Medulla oblongata (tissue), 1 donor: ENCODE results near the gene REXO1.

Source experiments
- DNase-seq: peaks from one replicate; pipeline ENCODE4 v3.0.0-alpha.2; 2015; ENCODE audit errors: extremely low spot score

The REXO1 gene

DNA sequence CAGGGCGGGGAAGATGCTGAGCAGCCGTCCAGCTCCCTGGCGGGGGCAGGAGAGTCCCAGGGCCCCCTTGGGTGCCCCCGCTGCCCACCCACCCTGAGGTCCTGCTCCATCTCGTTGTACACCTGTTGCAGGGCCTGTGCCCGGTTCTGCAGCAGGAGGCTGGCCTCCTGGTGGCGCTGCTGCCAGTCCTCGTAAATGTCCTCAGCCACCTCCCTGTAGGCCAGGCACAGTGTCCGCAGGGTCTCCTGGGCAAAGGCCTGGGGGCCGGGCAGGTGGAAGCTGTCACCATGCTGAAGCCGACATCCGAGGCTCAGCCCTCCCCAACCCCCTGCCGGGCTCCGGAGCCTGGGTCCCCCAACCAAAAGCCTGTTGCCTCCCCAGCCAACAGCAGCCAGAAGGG is 56.4 kb downstream of the REXO1 start:
- DNase-seq = no peak

DNA sequence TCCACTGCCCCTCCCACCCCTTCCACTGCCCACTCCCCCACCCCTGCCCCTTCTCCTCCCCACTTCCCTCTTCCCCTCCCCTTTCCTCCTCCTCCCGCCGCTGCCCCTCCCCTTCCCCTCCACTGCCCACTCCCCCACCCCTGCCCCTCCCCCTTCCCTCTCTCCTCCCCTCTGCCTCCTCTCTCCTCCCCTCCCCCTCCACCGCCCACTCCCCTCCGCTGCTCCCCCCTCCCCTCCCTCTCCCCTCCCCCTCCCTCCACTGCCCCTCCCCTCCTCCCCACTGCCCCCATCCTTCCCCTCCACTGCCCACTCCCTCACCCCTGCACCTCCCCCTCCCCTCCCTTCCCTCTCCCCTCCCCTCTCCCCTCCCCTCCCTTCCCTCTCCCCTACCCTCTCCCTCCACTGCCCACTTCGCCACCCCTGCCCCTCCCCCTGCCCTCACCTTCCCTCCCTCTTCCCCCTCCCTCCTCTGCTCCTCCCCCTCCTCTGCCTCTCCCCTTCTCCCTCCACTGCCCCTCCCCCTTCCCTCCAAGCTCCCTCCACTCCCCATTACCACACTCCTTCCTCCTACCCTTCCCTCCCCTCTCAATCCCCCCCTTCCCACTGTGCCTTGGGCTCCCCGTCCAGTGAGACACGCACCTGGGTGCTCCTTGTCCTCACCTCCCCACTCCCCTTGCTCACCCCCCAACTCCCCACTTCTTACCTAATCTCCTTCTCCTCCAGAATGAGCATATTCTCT is 58.1 kb downstream of the REXO1 start:
- DNase-seq = no peak

DNA sequence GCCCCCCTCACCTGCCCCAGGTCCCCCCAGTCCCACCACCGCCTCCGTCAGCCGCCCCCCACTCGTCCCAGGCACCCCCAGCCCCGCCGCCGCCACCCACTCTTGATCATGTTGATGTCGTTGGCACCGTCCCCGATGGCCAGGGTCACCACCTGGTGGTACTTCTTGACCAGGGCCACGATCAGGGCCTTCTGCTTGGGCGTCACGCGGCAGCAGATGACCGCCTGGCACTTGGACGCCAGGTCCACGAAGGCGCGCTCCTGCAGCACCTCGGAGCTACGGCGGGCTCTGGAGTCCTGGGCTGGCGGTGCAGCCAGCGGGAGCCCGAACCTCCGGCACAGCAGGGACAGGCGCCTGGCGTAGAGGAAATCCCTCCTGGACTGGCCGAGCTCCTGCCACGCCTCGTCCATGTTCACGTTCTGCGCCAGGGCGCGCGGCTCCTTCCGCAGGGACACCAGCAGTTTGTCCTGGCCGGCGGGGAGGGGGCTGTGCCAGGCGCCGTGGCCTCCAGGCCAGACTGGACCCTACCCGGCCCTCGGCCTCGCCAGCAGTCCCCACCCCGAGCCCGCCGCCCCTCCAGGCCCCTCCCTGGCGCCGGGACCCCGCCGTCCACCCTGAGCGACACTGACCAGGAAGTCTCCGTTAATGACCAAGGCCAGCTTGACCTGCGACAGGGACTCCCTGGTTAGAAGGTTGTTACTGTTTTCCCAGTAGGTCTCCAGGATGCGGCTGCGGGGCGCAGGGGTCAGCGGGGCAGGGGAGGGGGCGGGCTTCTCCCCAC is 58.8 kb downstream of the REXO1 start:
- DNase-seq = no peak

DNA sequence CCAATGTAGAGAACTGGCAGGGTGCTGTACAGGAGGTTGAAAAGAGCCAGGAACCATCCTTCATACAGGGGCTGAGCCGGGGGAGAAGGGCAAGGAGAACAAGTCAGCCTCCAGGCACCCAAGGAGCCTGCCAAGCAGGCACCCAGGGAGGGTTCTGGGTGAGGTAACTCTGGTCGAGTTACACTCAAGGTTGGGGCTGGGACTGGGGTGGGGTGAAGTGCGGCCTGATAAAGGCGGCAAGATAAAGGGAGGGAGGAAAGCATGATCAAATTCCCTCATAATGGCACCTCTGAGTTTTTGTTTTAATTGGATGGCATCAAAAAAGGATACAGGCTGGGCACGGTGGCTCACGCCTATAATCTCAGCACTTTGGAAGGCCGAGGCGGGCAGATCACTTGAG is 61.2 kb downstream of the REXO1 start:
- DNase-seq = no peak

DNA sequence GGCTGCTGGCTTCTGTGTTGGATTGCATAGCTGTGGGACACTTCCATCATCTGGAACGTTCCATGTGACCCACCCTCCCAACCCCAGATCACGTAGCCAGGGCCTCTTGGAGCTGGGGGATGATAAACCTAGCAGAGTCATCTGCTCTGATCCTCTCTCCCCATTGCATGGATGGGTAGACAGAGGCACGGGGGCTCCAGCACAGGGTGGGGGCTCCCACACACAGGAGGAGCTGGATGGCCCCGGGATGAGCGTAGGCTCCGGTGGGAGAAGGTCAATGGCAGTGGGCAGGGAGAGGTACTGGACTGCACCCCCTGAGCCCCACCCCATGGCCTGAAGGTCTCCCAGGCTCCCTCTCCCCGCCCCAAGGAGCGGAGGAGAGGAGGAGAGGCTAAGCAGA is 61.6 kb downstream of the REXO1 start:
- no peak for DNase-seq

DNA sequence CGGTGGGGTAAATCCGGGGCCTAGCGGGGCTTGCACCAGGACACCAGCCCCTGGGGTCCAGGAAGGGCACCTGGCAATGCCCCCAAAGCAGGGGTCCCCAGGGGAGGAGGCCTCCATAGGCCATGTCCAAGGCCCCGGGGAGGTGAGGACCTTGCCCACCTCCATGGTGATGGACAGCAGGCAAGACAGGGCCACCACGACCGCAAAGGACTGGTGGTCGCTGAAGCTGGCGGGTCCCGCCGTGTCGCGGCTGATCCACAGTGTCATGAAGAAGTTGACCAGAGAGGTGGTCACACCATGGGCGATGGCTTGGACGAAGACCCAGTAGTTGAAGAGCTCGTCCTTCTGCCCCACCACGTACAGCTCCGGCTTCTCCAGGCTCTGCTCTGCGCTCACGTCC is 63.0 kb downstream of the REXO1 start:
- DNase-seq = no peak

DNA sequence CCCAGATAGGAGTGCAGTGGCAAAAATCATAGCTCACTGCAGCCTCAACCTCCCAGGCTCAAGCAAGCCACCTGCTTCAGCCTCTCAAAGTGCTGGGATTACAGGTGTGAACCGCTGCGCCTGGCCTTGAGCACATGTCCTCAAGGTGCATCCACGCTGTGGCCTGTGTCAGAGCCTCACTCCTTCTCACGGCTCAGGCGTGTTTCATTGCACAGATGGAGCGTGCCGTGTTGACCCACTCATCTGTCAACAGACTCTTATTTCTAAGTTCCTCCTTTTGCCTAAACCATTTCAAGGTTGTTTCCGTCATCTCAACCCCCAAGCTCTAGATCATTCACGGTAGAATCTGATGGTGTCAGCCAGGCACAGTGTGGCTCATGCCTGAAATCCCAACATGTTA is 64.4 kb downstream of the REXO1 start:
- no peak for DNase-seq

DNA sequence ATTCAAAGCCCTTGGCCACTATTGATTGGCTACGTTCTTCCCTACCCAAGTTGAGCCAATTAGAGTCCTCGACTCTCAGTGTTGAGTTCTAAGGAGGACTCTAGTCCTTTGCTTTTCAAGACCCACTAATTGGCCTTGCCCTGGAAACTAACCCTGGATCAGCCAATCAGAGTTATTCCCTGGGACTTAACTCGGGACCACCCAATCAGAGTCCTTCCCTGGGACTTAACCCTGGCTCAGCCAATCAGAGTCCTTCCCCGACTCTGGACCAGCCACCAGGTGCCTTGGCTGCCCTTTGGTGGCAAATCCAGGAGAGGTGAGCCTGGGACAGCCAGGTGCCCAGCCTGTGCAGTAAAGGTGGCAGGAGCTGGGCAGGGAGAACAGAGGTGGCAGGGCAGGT is 64.9 kb downstream of the REXO1 start:
- DNase-seq = no peak

DNA sequence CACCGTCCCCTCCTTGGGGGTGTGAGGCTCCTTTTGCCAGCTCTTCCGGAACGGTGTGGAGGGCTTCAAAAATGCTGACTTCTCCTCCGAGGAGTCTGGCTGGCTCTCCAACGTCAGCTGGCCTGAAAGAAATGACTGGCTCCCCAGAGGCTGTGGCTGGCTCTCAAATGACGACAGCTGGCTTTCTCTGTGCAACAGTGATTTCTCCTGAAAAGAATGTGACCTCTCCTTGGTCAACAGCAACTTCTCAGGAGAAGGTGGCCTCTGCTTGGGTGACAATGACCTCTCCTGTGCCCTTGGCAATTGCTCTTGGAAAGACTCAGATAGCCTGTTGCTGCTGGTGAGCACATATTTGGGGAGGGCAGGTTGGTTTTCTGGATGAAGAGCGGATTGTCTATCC is 65.8 kb downstream of the REXO1 start:
- no peak for DNase-seq

DNA sequence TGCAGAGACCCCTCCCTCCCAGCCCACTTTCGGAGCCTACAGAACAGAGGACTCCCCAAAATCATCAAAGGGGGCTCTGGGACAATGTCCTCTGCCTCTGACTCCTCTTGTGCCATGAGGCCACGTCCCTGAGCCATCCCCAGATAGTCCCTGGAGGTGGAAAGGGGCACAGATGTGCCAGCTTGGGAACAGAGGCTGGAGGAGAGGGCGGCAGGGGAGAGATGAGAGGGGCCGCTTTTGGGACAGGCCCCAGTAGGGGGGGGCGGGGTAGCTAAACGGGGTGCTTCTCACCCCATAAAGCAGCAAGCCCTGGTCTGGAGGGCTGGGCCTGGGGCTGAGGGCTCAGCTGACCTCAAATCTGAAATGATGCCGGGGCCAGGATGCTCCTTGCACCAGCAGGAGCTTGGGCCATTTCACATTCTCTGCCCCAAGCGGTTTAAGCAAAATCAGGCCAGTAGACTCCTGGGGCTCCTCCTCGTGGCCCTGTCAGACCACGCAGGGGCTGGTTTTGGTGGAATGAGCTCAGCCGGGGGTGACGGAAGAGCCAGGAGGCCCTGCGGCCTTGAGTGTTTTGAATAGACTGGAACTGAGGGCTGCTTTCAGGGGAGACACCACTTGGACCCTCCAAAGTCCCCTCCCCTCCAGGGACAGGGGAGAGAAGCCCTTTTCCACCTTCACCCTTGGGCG is 67.9 kb downstream of the REXO1 start:
- DNase-seq = no peak

DNA sequence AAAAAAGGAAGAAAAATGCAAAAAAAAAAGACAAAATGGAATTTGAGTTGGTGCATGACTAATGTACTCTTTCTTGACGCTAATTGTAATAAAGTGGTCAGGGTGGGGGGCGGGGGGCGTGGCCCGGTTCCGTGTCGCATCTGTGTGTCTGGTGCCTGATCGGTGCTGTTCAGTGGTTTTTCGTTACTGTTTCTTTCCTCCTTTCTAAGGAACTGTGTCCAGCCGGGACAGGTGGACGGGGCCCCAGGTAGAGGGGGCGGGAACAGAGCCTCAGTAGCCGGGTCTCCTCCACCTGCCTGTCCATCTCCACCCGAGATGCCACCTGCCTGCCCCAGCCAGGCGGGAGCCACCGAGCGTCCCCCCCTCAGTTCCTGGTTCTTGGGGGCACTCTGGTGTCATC is 68.7 kb downstream of the REXO1 start:
- no peak for DNase-seq

DNA sequence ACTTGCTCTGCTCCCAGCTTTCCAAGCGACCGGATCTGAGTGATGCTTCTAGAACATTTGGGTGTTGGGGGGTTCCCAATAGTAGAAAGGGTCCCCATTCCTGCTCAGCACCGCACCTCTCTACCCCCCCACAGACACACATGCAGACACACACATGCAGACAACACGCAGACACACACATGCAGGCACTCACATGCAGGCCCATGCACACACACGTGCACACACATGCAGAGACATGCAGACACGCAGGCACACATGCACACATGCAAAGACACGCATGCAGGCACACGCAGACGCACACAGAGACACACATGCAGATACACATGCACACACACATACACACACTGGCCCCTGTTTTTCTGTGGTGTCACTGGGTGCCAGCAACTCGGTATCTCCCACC is 71.1 kb downstream of the REXO1 start:
- no peak for DNase-seq

DNA sequence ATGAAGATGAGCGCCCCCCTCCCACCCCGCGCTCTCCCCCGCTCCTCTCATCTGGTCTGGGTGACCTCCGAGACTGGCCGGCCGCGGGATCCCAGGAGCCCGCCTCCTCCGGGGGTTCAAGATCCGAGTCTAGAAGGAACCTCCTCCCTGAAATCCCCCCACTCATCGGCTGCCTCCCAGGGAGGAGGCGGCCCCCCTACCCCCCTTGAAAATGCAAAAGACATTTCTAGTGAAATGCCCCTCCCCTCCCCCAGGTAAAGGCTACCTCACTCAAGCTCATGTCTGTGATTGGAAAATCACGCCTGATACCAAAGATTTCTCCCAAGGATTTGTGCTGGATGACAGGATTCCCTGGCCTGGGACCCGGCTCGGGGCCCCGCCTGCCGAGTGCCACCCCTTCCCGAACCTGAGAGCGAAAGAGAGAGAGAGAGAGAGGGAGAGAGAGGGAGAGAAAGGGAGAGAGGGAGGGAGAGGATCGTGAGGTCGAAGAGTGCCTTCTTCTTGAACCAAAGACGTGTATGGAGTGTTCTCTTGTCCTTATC is 71.6 kb downstream of the REXO1 start:
- DNase-seq = no peak

DNA sequence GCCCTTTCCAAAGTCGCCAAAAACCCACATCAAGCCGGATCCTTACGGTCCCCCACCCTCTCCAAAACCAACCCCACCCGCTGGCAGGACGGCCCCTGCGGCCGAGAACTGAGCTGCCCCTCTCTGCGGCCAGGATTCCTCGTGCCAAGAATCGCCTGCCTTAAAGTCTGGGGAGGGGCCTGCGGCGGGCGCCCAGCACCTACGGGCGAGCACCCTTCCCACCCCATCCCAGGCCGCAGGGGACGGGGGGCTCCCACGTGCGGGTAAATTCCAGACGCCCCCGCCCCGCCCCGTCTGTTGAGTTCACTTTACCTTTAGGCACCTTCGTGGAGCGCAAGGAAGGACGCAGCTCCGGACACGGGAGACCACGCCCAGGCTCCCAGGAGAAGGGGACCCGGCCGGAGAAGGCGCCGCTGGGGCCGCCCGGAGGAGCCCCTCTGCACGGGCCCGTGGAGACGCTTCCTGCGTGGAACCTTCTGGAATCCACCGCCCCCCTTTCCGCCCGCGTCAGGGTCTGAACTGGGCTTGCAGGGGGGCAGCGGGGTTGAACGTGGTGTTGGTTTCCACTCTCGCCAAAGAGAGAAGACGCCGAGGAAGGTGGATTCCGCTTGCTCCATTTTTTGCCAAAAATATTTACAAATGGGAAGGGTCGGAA is 72.2 kb downstream of the REXO1 start:
- no peak for DNase-seq

DNA sequence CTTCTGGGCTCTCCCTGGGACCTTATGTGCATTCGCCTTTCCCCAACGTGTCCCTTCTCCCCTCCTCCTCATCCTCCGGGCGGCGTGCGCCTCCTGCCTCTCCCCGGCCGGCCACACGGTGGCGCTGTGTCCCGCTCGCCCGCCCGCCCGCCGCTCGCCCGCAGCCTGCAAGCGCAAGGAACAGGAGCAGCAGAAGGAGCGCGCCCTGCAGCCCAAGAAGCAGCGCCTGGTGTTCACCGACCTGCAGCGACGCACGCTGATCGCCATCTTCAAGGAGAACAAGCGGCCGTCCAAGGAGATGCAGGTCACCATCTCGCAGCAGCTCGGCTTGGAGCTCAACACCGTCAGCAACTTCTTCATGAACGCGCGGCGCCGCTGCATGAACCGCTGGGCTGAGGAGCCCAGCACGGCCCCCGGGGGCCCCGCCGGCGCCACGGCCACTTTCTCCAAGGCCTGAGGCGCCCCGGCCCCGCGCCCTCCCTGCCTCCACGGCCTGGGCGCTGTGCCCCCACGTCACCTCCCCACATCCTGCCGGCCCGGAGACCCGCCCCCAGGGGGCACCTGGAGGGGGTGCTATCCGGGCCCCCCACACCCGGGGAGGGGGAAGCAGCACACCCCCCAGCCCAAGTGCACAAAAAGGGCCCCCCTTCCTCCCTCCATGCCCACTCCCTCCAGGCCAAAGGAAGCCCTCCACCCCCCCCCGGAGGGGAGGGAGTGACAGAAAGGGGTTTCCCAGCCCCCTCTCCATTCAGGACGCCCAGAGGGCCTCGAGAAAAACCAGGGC is 73.1 kb downstream of the REXO1 start:
- no peak for DNase-seq

DNA sequence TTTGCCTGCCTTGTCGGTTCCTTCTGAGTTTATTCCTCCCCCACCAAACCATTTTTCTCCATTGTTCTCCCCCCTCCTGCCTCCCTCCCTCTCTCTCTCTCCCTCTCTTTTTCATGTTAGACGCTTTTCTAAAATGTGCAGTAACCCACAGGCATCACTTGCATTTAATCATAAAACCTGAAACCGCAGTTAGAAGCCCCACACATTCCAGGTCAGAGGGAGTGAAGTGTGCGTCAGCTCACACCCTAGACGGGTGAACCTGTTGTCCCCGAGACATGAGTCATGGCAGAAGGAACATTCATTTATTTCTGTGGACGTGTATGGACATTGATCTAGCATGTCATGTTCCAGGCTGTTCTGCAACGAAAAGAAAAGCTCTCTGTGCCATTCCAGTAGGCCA is 75.1 kb downstream of the REXO1 start:
- DNase-seq = no peak

DNA sequence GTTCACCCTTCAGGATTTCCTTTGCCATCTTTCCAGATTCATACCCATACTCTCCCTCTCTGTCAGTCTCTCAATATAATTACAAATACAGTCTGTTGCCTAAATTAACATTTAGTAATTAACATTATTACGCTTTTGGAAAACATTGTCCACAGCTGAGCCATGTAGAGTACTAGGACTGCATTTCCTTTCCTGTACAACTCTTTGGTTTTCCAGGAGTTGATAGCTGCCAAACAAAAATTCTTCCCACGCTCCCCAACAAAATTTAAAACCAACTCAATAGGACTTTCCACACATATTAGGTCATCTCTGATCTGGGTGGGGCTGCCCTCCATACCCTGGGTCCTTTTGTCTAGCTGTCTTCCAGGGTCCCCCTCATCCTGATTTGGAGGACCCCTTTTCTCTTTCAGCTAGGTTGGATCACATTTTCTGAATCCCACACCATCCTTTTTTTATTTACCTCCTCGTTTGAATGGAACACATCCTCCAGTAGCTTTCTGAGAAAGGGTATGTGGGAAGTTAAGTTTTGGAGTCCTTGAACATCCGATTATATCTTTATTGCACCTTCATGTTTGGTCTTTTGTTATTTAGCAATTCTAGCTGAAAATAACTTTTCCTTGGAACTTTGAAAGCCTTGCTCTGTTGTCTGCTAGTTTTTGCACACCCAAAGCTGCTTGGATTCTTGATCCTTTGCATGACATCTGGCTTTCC is 77.3 kb downstream of the REXO1 start:
- no peak for DNase-seq

DNA sequence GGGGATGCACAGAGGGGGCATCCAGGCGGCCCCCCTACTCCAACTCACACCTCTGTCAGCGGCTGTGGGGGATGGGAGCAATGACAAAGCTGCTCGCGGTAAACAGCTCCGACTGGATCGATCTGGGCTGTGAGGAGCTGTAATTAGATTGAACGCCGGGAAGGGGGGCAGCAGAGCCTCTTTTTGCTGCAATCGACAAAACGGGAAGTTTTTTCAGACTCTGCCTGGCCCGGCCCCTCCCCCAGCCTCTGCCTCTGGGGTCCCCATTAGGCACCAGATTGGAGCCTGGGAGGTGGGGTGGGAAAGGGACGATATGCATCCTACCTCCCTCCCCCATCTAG is 78.7 kb downstream of the REXO1 start:
- DNase-seq = no peak

DNA sequence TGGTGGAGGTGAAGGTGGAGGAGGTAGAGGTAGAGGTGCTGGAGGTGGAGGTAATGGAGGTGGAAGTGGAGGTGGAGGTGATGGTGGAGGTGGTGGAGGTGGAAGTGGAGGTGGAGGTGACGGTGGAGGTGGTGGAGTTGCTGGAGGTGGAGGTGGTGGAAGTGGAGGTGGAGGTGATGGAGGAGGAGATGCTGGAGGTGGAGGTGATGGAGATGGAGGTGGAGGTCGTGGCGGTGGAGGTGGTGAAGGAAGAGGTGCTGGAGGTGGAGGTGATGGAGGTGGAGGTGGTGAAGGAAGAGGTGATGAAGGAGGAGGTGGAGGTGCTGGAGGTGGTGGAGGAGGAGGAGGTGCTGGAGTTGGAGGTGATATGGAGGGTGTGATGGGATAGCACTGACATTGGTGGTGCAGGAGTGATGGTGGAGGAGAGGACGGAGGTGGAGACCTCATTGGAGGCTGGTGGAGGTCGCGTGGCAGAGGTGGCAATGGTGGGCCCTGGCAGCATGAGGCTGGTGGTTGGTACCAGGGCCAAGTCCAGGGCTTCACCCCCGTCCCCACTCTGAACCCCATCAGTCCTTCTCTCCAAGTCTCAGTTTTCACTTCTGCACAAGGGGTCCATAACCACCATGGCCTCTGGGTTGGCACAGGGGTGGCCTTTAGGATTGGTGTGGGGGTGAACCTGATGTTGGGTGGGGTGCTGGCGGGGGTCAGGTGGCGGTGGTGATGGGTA is 79.2 kb downstream of the REXO1 start:
- DNase-seq = no peak

DNA sequence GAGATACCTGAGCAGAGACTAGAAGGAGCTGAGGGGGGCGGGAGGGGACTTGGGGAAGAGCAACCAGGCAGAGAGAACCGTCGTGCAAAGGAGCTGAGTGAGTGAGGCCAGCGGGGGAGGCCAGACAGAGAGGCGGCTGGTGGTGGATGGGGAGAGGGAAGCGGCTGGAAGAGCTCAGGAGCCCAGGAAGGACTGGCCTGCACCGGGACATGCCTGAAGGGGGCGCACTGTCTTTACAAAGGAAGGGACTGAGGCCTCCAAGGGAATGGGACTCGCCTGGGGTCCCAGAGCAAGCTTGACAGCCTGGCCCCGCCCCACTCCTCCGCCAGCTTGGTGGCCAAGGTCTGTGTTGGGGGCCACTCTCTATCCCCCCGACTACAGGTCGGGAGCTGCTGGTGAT is 80.0 kb downstream of the REXO1 start:
- DNase-seq = no peak
